Choroid plexus epithelial cell (primary cell): ENCODE measurements around the gene STAP2.

ENCODE experiments used
- DNase-seq: peaks from one replicate; pipeline ENCODE4 v3.0.0-alpha.2; 2010; ENCODE audit warnings: low read depth
- H3K4me3 ChIP-seq: 2 replicates; pipeline ENCODE4 v1.5.1; 2011; ENCODE audit warnings: low read depth, mild to moderate bottlenecking, control low read depth, low read length, moderate library complexity
- TF ChIP-seq, protein P1 (sequence below): conservative IDR thresholded peaks from 2 replicates; pipeline ENCODE4 v1.5.1; 2011; ENCODE audit warnings: low read depth, mild to moderate bottlenecking, control low read depth, inconsistent platforms, low read length, moderate library complexity

The STAP2 gene

DNA sequence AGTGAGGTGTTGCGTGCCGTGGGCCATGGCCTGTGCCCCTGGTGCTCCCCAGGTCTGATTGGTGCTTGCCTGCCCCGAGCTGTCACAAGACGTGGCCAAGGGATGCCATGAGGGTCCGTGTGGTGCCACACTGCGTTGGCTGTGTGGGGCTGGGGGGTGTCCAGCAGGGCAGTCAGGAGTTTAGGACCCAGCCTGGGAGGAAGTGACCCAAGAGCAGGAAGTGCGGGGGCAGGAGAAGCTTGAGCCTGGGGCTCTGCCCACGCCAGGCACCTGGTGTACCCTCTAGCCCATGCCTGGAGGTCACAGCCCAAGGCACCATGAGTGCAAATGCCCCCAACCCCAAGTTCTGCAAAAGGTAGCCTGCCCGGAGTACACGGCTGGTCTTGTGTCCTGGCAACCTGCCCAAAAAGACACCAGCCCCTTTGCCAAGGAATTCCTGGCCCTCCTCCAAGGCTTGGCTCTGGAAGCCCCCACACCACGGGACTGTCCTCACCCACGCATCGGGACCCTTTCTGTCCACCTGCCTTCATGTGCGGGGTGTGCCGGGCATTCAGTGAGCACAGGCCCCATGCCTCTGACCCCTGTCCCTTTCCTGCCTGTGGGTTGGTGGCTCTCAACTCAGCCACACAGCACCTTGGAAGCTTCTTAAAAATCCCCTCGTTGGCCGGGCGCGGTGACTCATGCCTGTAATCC lies 29.6 kb upstream of the STAP2 start:
- peak; percentile 27 for DNase-seq
- H3K4me3 ChIP-seq: no peak overlapping the region

DNA sequence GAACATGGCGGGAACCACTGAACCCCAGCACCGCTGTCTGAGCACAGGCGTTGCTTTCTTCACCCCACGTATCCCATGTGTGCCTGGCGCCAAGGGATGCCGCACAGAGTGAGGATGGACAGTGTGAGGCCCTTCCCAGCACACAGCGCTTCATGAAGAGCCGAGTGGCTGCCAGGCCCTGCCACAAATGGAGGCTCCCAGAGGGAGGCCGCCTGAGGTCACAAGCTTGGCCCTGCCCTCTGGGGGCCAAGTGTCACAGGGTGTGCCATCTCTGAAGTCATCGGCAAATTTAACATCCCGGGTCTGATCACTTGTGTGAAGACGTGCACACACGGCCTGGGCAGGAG lies 29.1 kb upstream of the STAP2 start:
- H3K4me3 ChIP-seq: no peak overlapping the region
- DNase-seq: no peak
- TF ChIP-seq, protein P1, sequence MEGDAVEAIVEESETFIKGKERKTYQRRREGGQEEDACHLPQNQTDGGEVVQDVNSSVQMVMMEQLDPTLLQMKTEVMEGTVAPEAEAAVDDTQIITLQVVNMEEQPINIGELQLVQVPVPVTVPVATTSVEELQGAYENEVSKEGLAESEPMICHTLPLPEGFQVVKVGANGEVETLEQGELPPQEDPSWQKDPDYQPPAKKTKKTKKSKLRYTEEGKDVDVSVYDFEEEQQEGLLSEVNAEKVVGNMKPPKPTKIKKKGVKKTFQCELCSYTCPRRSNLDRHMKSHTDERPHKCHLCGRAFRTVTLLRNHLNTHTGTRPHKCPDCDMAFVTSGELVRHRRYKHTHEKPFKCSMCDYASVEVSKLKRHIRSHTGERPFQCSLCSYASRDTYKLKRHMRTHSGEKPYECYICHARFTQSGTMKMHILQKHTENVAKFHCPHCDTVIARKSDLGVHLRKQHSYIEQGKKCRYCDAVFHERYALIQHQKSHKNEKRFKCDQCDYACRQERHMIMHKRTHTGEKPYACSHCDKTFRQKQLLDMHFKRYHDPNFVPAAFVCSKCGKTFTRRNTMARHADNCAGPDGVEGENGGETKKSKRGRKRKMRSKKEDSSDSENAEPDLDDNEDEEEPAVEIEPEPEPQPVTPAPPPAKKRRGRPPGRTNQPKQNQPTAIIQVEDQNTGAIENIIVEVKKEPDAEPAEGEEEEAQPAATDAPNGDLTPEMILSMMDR: no peak

More for the DNA sequence above, 29.6 kb upstream of the STAP2 start:
- TF ChIP-seq, protein P1: no peak

DNA sequence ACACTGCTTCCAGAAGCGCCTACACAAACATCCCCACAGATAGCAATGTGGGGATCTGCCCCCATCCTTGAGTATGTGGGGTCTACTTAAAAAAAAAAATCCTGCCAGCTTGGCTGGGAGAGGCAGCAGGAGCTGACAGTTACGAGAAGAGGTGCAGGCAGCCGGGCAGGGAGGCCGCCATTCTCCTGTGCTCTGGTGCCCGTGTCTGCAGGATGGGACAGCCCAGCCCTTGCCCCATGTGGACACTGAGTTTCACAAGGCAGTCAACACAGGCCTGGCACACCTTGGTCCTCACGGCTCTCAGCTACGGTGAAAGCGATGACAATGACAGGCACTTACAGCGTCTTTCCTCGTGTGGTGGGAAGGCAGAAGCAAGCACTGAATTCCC lies 28.7 kb upstream of the STAP2 start:
- no peak overlapping the region for H3K4me3 ChIP-seq
- DNase-seq: no peak
- TF ChIP-seq, protein P1: no peak

DNA sequence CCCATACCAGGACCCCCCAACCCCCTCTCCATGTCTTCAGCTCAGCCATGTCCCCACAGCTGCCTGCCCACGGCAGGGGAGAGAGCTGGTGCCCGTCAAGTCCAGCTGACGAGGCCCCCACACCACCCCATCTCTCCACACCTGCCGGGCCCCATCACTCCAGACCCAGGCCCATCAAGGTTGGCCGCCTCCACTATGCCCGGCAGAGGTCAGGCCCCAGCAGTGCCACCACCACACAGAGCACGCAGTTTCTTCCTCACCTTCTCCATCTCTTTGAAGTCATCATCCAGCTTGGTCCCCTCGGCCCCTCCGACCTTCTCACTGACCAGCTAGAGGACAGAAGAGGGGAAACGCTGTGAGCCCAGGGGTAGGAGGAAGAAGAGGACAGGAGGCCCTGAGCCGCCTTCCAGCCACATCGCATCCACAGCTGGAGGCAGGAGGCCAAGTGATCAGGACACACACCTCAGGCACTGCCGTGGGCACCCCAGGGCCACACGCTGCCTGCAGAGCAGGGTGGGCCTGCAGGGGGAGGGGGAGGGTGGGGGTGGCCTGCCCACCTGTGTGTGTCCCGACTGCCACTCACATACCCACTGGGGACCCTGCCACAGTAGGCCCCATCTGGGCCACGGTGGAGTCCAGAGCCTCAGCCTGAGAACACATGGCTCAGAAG lies 28.2 kb upstream of the STAP2 start:
- no peak for DNase-seq
- TF ChIP-seq, protein P1: no peak
- H3K4me3 ChIP-seq: no peak overlapping the region

DNA sequence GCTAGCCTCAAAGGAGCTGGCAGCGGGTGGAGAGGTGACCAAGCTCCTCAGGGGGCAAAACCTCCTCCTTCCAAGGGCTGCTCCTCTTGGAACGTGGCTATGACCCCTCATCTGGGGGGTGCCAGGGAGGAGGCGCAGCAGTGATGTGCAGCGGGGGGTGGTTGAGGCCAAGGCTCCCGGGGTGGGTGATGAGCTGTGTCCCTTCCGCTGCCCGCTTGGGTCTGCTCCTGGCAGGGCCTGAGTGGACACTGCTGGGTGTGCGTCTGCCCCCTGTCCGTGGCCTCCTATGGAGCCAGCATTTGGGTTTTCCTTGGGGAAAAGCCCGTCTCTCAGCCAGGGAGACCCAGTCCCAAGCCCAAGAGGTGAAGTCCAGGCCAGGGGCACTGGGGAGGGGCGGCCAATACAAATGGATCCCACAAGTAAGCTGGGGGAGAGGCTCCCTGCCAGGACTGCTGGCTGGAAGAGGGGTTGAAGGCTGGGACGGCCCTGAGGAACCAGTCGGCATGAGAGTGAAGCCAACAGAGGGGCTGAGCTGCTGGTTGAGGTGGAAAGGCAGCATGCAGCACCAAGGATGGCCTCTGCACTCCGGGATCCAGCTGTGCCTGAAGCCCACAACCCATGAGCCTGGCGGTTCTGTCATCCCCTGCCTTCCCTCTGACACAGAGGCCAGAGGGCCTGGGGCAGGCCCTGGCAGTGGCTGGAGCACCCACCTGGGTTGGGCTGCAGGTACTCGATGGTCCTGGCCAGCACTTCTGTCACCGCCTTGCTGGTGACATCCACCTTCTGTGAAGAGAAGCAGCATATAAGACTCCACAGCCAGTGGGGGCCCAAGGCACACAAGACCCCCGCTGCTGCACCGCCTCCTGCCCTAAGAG lies 27.4 kb upstream of the STAP2 start:
- H3K4me3 ChIP-seq: no peak overlapping the region
- TF ChIP-seq, protein P1: no peak
- no peak for DNase-seq

DNA sequence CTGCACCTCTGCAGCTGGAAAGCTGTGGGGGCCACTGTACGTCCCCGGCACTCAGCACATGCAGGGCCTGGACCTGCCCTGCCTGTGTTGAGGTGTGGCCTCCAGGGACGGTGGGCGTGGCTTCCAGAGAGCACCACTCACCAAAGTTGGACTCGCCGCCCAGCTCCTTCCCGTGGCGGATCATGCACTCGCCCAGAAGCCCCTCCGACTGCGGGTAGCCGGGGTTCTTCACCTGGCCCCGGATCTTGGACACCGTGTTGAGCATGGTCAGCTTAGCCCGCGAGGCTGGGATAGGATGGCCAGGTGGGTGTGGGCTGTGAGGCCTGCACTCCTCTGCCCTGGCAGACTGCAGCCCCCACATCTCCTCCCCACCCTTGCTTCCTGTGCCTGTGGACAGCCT lies 26.7 kb upstream of the STAP2 start:
- DNase-seq: no peak
- H3K4me3 ChIP-seq: no peak overlapping the region
- TF ChIP-seq, protein P1: no peak
